SK-N-SH treated with all-trans-retinoic acid at 6 μM for 48 hours (cell line): ENCODE results near the gene UBE2N.
"Not testable (repeated sequence)": the region's sequence is repeated elsewhere in the genome, so short reads cannot be mapped to it uniquely, and the experiment has no call there.

Experiments
- ATAC-seq: fragments of 200-7000 bp; cut with Tn5 transposase; 3 replicates; pipeline ENCODE4 v1.9.1; 2020; ENCODE audit warnings: mild to moderate bottlenecking, moderate library complexity
- ARNTL ChIP-seq: fragments of 450-650 bp; formaldehyde crosslinking; IDR thresholded peaks from 2 replicates; pipeline ENCODE4 v1.5.0; 2020; ENCODE audit warnings: low read depth, mild to moderate bottlenecking, moderate library complexity, borderline replicate concordance
- BACH2 ChIP-seq: fragments of 250-450 bp; sonication (Bioruptor Pico); IDR thresholded peaks from 2 replicates; pipeline ENCODE4 v1.9.0; 2021; ENCODE audit warnings: mild to moderate bottlenecking, borderline replicate concordance
- CREB5 ChIP-seq: fragments of 250-450 bp; sonication (Bioruptor Pico); IDR thresholded peaks from 2 replicates; pipeline ENCODE4 v1.5.1; 2020; ENCODE audit warnings: low read depth, mild to moderate bottlenecking, moderate library complexity
- CSDC2 ChIP-seq: fragments of 250-450 bp; sonication (Bioruptor Pico); IDR thresholded peaks from 2 replicates; pipeline ENCODE4 v1.5.0; 2020; ENCODE audit warnings: mild to moderate bottlenecking, moderate library complexity
- CSRNP3 ChIP-seq: fragments of 250-450 bp; sonication (Bioruptor Pico); IDR thresholded peaks from 2 replicates; pipeline ENCODE4 v1.5.1; 2021; ENCODE audit warnings: mild to moderate bottlenecking, moderate library complexity
- ESRRG ChIP-seq: fragments of 250-450 bp; sonication (Bioruptor Pico); IDR thresholded peaks from 2 replicates; pipeline ENCODE4 v1.6.1; 2021; ENCODE audit warnings: mild to moderate bottlenecking
- GLIS3 ChIP-seq: fragments of 250-450 bp; sonication (Bioruptor Pico); IDR thresholded peaks from 2 replicates; pipeline ENCODE4 v1.5.0; 2020; ENCODE audit warnings: mild to moderate bottlenecking, moderate library complexity
- ISL1 ChIP-seq: fragments of 250-450 bp; sonication (Bioruptor Pico); IDR thresholded peaks from 2 replicates; pipeline ENCODE4 v2.1.2; 2022; ENCODE audit warnings: mild to moderate bottlenecking, moderate library complexity
- OSR1 ChIP-seq: fragments of 250-450 bp; sonication (Bioruptor Pico); IDR thresholded peaks from 2 replicates; pipeline ENCODE4 v1.8.0; 2022; ENCODE audit warnings: moderate library complexity, mild to moderate bottlenecking, inconsistent platforms
- PATZ1 ChIP-seq: fragments of 250-450 bp; sonication (Bioruptor Pico); IDR thresholded peaks from 2 replicates; pipeline ENCODE4 v1.8.0; 2020; ENCODE audit warnings: mild to moderate bottlenecking, moderate library complexity, borderline replicate concordance
- PPARA ChIP-seq: fragments of 250-450 bp; sonication (Bioruptor Pico); IDR thresholded peaks from 2 replicates; pipeline ENCODE4 v1.5.0; 2020; ENCODE audit warnings: mild to moderate bottlenecking, borderline replicate concordance
- RARB ChIP-seq: fragments of 250-450 bp; sonication (Bioruptor Pico); IDR thresholded peaks from 2 replicates; pipeline ENCODE4 v1.8.0; 2021; ENCODE audit warnings: mild to moderate bottlenecking, moderate library complexity
- SNAI2 ChIP-seq: fragments of 250-450 bp; sonication (Bioruptor Pico); IDR thresholded peaks from 2 replicates; pipeline ENCODE4 v1.5.0; 2020; ENCODE audit warnings: mild to moderate bottlenecking, moderate library complexity
- TCF4 ChIP-seq: fragments of 250-450 bp; sonication (Bioruptor Pico); IDR thresholded peaks from 2 replicates; pipeline ENCODE4 v1.8.0; 2021; ENCODE audit warnings: mild to moderate bottlenecking, moderate library complexity, borderline replicate concordance
- TOX ChIP-seq: fragments of 250-450 bp; sonication (Bioruptor Pico); IDR thresholded peaks from 2 replicates; pipeline ENCODE4 v1.8.0; 2021; ENCODE audit warnings: mild to moderate bottlenecking, moderate library complexity, borderline replicate concordance
- TSHZ2 ChIP-seq: fragments of 250-450 bp; sonication (Bioruptor Pico); IDR thresholded peaks from 2 replicates; pipeline ENCODE4 v1.5.0; 2020; ENCODE audit warnings: mild to moderate bottlenecking, moderate library complexity
- ZC3H10 ChIP-seq: fragments of 250-450 bp; sonication (Bioruptor Pico); IDR thresholded peaks from 2 replicates; pipeline ENCODE4 v1.5.1; 2021; ENCODE audit warnings: mild to moderate bottlenecking, moderate library complexity
- ZFP3 ChIP-seq: fragments of 250-450 bp; sonication (Bioruptor Pico); IDR thresholded peaks from 2 replicates; pipeline ENCODE4 v1.5.0; 2020; ENCODE audit warnings: mild to moderate bottlenecking, moderate library complexity
- ZFP30 ChIP-seq: fragments of 450-650 bp; formaldehyde crosslinking; IDR thresholded peaks from 2 replicates; pipeline ENCODE4 v1.5.0; 2022; ENCODE audit warnings: mild to moderate bottlenecking, moderate library complexity
- ZNF8 ChIP-seq: fragments of 450-650 bp; formaldehyde crosslinking; IDR thresholded peaks from 2 replicates; pipeline ENCODE4 v1.5.0; 2020; ENCODE audit warnings: mild to moderate bottlenecking, moderate library complexity
- TF ChIP-seq, protein P1 (sequence below): fragments of 250-450 bp; sonication (Bioruptor Pico); IDR thresholded peaks from 2 replicates; pipeline ENCODE4 v1.8.0; 2021; ENCODE audit warnings: low read depth, mild to moderate bottlenecking, moderate library complexity, borderline replicate concordance

UBE2N gene

DNA sequence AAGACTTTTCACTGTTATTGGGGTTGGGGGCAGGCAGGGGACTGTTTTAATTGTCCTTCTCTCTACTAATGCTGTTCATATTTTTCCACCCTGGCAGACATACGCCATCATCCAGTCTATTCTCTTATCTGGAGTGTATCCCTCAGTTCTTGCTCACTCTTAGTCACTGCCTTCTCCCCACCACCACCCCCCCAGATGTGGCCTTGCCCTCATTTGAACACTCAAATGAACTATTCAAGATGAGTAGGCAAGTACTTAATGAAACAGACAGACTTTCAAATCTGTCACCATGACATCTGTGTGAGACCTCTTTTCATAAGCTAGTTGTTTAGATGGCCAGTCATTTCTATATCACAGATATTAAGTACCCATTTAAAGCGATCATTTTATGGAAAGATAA, 54.0 kb downstream of the UBE2N start:
- no peak for ATAC-seq
- TF ChIP-seq TSHZ2 (no peak), ARNTL (CRISPR knock-in tag) (no peak), PPARA (CRISPR knock-in tag) (no peak), PATZ1 (CRISPR knock-in tag) (no peak), ESRRG (CRISPR knock-in tag) (no peak), TOX (CRISPR knock-in tag) (no peak), CSRNP3 (CRISPR knock-in tag) (no peak), CSDC2 (no peak), ZFP30 (CRISPR knock-in tag) (no peak), ZNF8 (CRISPR knock-in tag) (no peak), OSR1 (CRISPR knock-in tag) (no peak), TCF4 (no peak), BACH2 (CRISPR knock-in tag) (no peak), ZFP3 (CRISPR knock-in tag) (no peak), GLIS3 (CRISPR knock-in tag) (no peak), RARB (CRISPR knock-in tag) (no peak), ZC3H10 (CRISPR knock-in tag) (no peak), CREB5 (no peak), SNAI2 (CRISPR knock-in tag) (no peak)
- TF ChIP-seq, protein P1, sequence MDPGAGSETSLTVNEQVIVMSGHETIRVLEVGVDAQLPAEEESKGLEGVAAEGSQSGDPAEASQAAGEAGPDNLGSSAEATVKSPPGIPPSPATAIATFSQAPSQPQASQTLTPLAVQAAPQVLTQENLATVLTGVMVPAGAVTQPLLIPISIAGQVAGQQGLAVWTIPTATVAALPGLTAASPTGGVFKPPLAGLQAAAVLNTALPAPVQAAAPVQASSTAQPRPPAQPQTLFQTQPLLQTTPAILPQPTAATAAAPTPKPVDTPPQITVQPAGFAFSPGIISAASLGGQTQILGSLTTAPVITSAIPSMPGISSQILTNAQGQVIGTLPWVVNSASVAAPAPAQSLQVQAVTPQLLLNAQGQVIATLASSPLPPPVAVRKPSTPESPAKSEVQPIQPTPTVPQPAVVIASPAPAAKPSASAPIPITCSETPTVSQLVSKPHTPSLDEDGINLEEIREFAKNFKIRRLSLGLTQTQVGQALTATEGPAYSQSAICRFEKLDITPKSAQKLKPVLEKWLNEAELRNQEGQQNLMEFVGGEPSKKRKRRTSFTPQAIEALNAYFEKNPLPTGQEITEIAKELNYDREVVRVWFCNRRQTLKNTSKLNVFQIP (CRISPR knock-in tag): no peak

DNA sequence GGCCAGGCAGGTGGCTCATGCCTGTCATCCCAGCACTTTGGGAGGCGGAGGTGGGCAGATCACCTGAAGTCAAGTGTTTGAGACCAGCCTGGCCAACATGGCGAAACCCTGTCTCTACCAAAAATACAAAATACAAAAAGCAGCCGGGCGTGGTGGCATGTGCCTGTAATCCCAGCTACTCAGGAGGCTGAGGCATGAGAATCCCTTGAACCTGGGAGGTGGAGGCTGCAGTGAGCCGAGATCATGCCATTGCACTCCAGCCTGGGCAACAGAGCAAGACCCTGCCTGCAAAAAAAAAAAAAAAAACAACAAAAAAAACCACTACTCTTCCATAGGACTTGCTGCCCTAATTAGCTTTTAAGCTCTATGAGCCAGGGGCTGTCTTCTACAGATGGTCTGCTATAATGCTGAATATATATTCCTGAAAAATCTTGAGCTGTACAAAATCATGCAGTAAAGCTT, 59.7 kb downstream of the UBE2N start:
- ATAC-seq: not testable (repeated sequence)

- no peak for ATAC-seq
- TF ChIP-seq OSR1 (CRISPR knock-in tag) (no peak), ESRRG (CRISPR knock-in tag) (no peak), ARNTL (CRISPR knock-in tag) (no peak), CREB5 (no peak), TOX (CRISPR knock-in tag) (no peak), RARB (CRISPR knock-in tag) (no peak), ISL1 (CRISPR knock-in tag) (no peak), BACH2 (CRISPR knock-in tag) (no peak), ZFP30 (CRISPR knock-in tag) (no peak), ZNF8 (CRISPR knock-in tag) (no peak)
- TF ChIP-seq, protein P1 (CRISPR knock-in tag): no peak
Observed at GRCh38 chr12:93381161-93381975, 60.4 kb downstream of the UBE2N start.
